BE2C (cell line): Measurements from ENCODE around the gene MAN1B1.

ENCODE experiments used
- DNase-seq: peaks from one replicate; pipeline ENCODE4 v3.0.0-alpha.2; 2020
- H3K27me3 ChIP-seq: fragments of 250-450 bp; sonication (Bioruptor Pico); 2 replicates; pipeline ENCODE4 v1.5.1; 2020; ENCODE audit warnings: mild to moderate bottlenecking
- H3K36me3 ChIP-seq: fragments of 250-450 bp; sonication (Bioruptor Pico); 2 replicates; pipeline ENCODE4 v1.5.1; 2020; ENCODE audit warnings: mild to moderate bottlenecking
- H3K4me1 ChIP-seq: fragments of 250-450 bp; sonication (Bioruptor Pico); 2 replicates; pipeline ENCODE4 v1.5.1; 2020
- H3K4me3 ChIP-seq: 2 replicates; pipeline ENCODE4 v1.5.1; 2011; ENCODE audit warnings: low read depth, low read length
- H3K9me3 ChIP-seq: fragments of 250-450 bp; sonication (Bioruptor Pico); 2 replicates; pipeline ENCODE4 v1.5.1; 2020
- CTCF ChIP-seq: IDR thresholded peaks from 2 replicates; pipeline ENCODE4 v1.5.1; 2012; ENCODE audit warnings: mild to moderate bottlenecking, low read depth, low read length

The MAN1B1 gene

GRCh38 chr9:137063311-137064026 lies 23.3 kb upstream of the MAN1B1 start:
- H3K27me3 ChIP-seq = no peaks in the 10 kb centered on the region

GRCh38 chr9:137064027-137064879 lies 22.5 kb upstream of the MAN1B1 start:
- Histone ChIP-seq H3K4me1 (peaks cover 6% of the 10 kb centered on the region), H3K36me3 (peaks cover 39% of the 10 kb centered on the region), H3K9me3 (no peaks in the 10 kb centered on the region), H3K4me3 (no peak overlapping the region), H3K27me3 (no peaks in the 10 kb centered on the region)
- peak; percentile 80 for DNase-seq
- TF ChIP-seq CTCF = peak; percentile 81

More at GRCh38 chr9:137063311-137064026, 23.3 kb upstream of the MAN1B1 start:
- peaks cover 6% of the 10 kb centered on the region for H3K4me1 ChIP-seq
- H3K9me3 ChIP-seq = no peaks in the 10 kb centered on the region
- no peak overlapping the region for H3K4me3 ChIP-seq
- H3K36me3 ChIP-seq = peaks cover 39% of the 10 kb centered on the region
- DNase-seq = no peak
- no peak for TF ChIP-seq CTCF

- no peaks in the 10 kb centered on the region for H3K27me3 ChIP-seq
- DNase-seq = no peak
- H3K4me1 ChIP-seq = peaks cover 6% of the 10 kb centered on the region
- H3K36me3 ChIP-seq = peaks cover 39% of the 10 kb centered on the region
- TF ChIP-seq CTCF = no peak
- H3K4me3 ChIP-seq = no peak overlapping the region
- H3K9me3 ChIP-seq = no peaks in the 10 kb centered on the region
Measured at GRCh38 chr9:137064880-137065164, 22.0 kb upstream of the MAN1B1 start.

- H3K4me1 ChIP-seq = peaks cover 6% of the 10 kb centered on the region
Measured at GRCh38 chr9:137065336-137065967, 21.3 kb upstream of the MAN1B1 start.

GRCh38 chr9:137066096-137066861 lies 20.5 kb upstream of the MAN1B1 start:
- no peak for TF ChIP-seq CTCF
- Histone ChIP-seq H3K9me3 (no peaks in the 10 kb centered on the region), H3K4me1 (peaks cover 12% of the 10 kb centered on the region), H3K4me3 (no peak overlapping the region), H3K36me3 (peaks cover 39% of the 10 kb centered on the region), H3K27me3 (no peaks in the 10 kb centered on the region)
- DNase-seq = no peak

More at GRCh38 chr9:137065336-137065967, 21.3 kb upstream of the MAN1B1 start:
- DNase-seq = no peak
- peaks cover 39% of the 10 kb centered on the region for H3K36me3 ChIP-seq
- TF ChIP-seq CTCF = no peak
- no peaks in the 10 kb centered on the region for H3K9me3 ChIP-seq
- H3K4me3 ChIP-seq = no peak overlapping the region
- no peaks in the 10 kb centered on the region for H3K27me3 ChIP-seq
